Upper lobe of right lung (tissue), 1 donor: ENCODE data around the gene UBQLN1. TPM values are rescaled to one million over a fixed set of nuclear protein-coding genes. Genes with fewer than 3 reads are reported as not detected.

Source experiments
- ATAC-seq: fragments of 200-7000 bp; cut with Tn5 transposase; one replicate; pipeline ENCODE4 v1.9.1; 2020; ENCODE audit warnings: mild to moderate bottlenecking, moderate library complexity
- DNase-seq: peaks from one replicate; pipeline ENCODE4 v3.0.0-alpha.2; 2020
- H3K27ac ChIP-seq: fragments of 200-600 bp; one replicate; pipeline ENCODE4 v1.8.0; 2022
- H3K27me3 ChIP-seq: fragments of 200-600 bp; one replicate; pipeline ENCODE4 v1.8.0; 2022; ENCODE audit warnings: mild to moderate bottlenecking
- H3K36me3 ChIP-seq: fragments of 200-600 bp; one replicate; pipeline ENCODE4 v1.8.0; 2022
- H3K4me1 ChIP-seq: fragments of 200-600 bp; one replicate; pipeline ENCODE4 v1.8.0; 2022
- H3K4me3 ChIP-seq: fragments of 200-600 bp; one replicate; pipeline ENCODE4 v1.8.0; 2022; ENCODE audit warnings: mild to moderate bottlenecking
- H3K9me3 ChIP-seq: fragments of 200-600 bp; one replicate; pipeline ENCODE4 v1.8.0; 2022
- CTCF ChIP-seq: fragments of 200-600 bp; IDR thresholded peaks from one replicate; pipeline ENCODE4 v1.8.0; 2022; ENCODE audit warnings: antibody characterized with exemption
- intact Hi-C: fragments of 100-400 bp; cut with DNase I; formaldehyde crosslinking; loops from one replicate; pipeline ENCODE4 v1.11.0; 2022
- total RNA-seq: library from RNA; stranded (reverse); fragmentation: NEBNext Ultra II Directional; extraction: Animal tissue kit (Norgen Biotek cat#: 25700); gene quantifications from one replicate; pipeline ENCODE4 v1.2.1, GENCODE V29; 2021
- donor health status: DM: no; HTN: yes; CAD: no; lungs with severe emphysema.

UBQLN1 gene
- total RNA-seq, 1 donor from 2014 or later = 93.7 TPM

- H3K36me3 ChIP-seq = peaks cover 62% of the 10 kb centered on the region
- no peak overlapping the region for H3K27ac ChIP-seq
- intact Hi-C loops = no loop called here
- TF ChIP-seq CTCF = no peak
- DNase-seq (no peak), ATAC-seq (no peak)
- no peaks in the 10 kb centered on the region for H3K27me3 ChIP-seq
- no peaks in the 10 kb centered on the region for H3K9me3 ChIP-seq
- no peaks in the 10 kb centered on the region for H3K4me1 ChIP-seq
- H3K4me3 ChIP-seq = no peak overlapping the region
Observed at GRCh38 chr9:83652433-83652832, 55.3 kb downstream of the UBQLN1 start.

- no peak overlapping the region for H3K4me3 ChIP-seq
- intact Hi-C loops = no loop called here
- H3K36me3 ChIP-seq = peaks cover 54% of the 10 kb centered on the region
- H3K27ac ChIP-seq = no peak overlapping the region
- ATAC-seq (peak; percentile 34), DNase-seq (no peak)
- no peaks in the 10 kb centered on the region for H3K4me1 ChIP-seq
- H3K27me3 ChIP-seq = no peaks in the 10 kb centered on the region
- no peak for TF ChIP-seq CTCF
- no peaks in the 10 kb centered on the region for H3K9me3 ChIP-seq
Observed at GRCh38 chr9:83651558-83651957, 56.2 kb downstream of the UBQLN1 start.

- Histone ChIP-seq H3K27ac (no peak overlapping the region), H3K4me3 (no peak overlapping the region), H3K36me3 (peaks cover 34% of the 10 kb centered on the region), H3K27me3 (no peaks in the 10 kb centered on the region), H3K4me1 (no peaks in the 10 kb centered on the region), H3K9me3 (no peaks in the 10 kb centered on the region)
- no peak for TF ChIP-seq CTCF
- ATAC-seq (no peak), DNase-seq (no peak)
- intact Hi-C loops = no loop called here
Observed at GRCh38 chr9:83649515-83649914, 58.2 kb downstream of the UBQLN1 start.

- Histone ChIP-seq H3K36me3 (peaks cover 29% of the 10 kb centered on the region), H3K27ac (no peak overlapping the region), H3K9me3 (no peaks in the 10 kb centered on the region), H3K4me3 (no peak overlapping the region), H3K27me3 (no peaks in the 10 kb centered on the region), H3K4me1 (no peaks in the 10 kb centered on the region)
- peak; percentile 82 for TF ChIP-seq CTCF
- ATAC-seq (peak; percentile 93), DNase-seq (peak; percentile 82)
- intact Hi-C loops = no loop called here
Observed at GRCh38 chr9:83649080-83649479, 58.7 kb downstream of the UBQLN1 start.

- H3K27me3 ChIP-seq = no peaks in the 10 kb centered on the region
- ATAC-seq = no peak
- H3K4me1 ChIP-seq = no peaks in the 10 kb centered on the region
- H3K4me3 ChIP-seq = no peak overlapping the region
- H3K27ac ChIP-seq = no peak overlapping the region
- H3K9me3 ChIP-seq = no peaks in the 10 kb centered on the region
- H3K36me3 ChIP-seq = peaks cover 13% of the 10 kb centered on the region
- no peak for TF ChIP-seq CTCF
- no peak for DNase-seq
- intact Hi-C loops = no loop called here
Observed at GRCh38 chr9:83646500-83647239, 61.1 kb downstream of the UBQLN1 start.
